ENCODE results near the gene MAP2K2. TPM values are rescaled to one million over a fixed set of nuclear protein-coding genes. Genes with fewer than 3 reads are reported as not detected.

MAP2K2 gene
- polyA plus RNA-seq, 4 donors: 92.8 to 140 (median 98.7) TPM

- DNase-seq (ENCODE audit: low read depth in 4 of 4, low spot score in 3 of 4): no peak
Measured at GRCh38 chr19:4046946-4047683, 76.8 kb downstream of the MAP2K2 start.

- DNase-seq (ENCODE audit: low read depth in 4 of 4, low spot score in 3 of 4): no peak
Measured at GRCh38 chr19:4046362-4046691, 77.6 kb downstream of the MAP2K2 start.

GRCh38 chr19:4045597-4046361, 78.1 kb downstream of the MAP2K2 start:
- no peak for DNase-seq (ENCODE audit: low read depth in 4 of 4, low spot score in 3 of 4)

- no peak for DNase-seq (ENCODE audit: low read depth in 4 of 4, low spot score in 3 of 4)
Measured at GRCh38 chr19:4044990-4045465, 78.9 kb downstream of the MAP2K2 start.

- no peak for DNase-seq (ENCODE audit: low read depth in 4 of 4, low spot score in 3 of 4)
Measured at GRCh38 chr19:4043966-4044715, 79.8 kb downstream of the MAP2K2 start.

GRCh38 chr19:4043401-4043800, 80.5 kb downstream of the MAP2K2 start:
- no peak for DNase-seq (ENCODE audit: low read depth in 4 of 4, low spot score in 3 of 4)

- DNase-seq (ENCODE audit: low read depth in 4 of 4, low spot score in 3 of 4): no peak
Measured at GRCh38 chr19:4042731-4043082, 81.2 kb downstream of the MAP2K2 start.

GRCh38 chr19:4042064-4042730, 81.7 kb downstream of the MAP2K2 start:
- no peak for DNase-seq (ENCODE audit: low read depth in 4 of 4, low spot score in 3 of 4)

Other genes starting within 250 kb of the MAP2K2 start
- gene ATCAY, start 243.4 kb downstream of the MAP2K2 start, polyA plus RNA-seq (ENCODE audit: insufficient read length in 4 of 4): under 1 TPM; 0.30 to 0.76 (median 0.47) TPM
- under 1 TPM in 1 of 4 donors, not detected in 3; 0.37 TPM for gene NMRK2, start 191.1 kb downstream of the MAP2K2 start, polyA plus RNA-seq (ENCODE audit: insufficient read length in 4 of 4)
- gene DAPK3, start 153.0 kb downstream of the MAP2K2 start, polyA plus RNA-seq (ENCODE audit: insufficient read length in 4 of 4): 10 to 100 TPM; 36.6 to 48.0 (median 40.4) TPM
- 1,000 to 10,000 TPM; 1,527 to 1,864 (median 1,619) TPM for gene EEF2, start 138.7 kb downstream of the MAP2K2 start, polyA plus RNA-seq (ENCODE audit: insufficient read length in 4 of 4)
- gene PIAS4, start 116.4 kb downstream of the MAP2K2 start, polyA plus RNA-seq (ENCODE audit: insufficient read length in 4 of 4): 10 to 100 TPM; 25.4 to 37.8 (median 34.0) TPM
- gene ZBTB7A, start 57.2 kb downstream of the MAP2K2 start, polyA plus RNA-seq (ENCODE audit: insufficient read length in 4 of 4): 10 to 100 TPM in 1 of 4 donors, 1 to 10 TPM in 3; 7.3 to 14.7 (median 8.5) TPM
- 1 to 10 TPM in 2 of 4 donors, under 1 TPM in 2; 0.37 to 1.2 (median 0.79) TPM for gene CREB3L3, start 29.5 kb upstream of the MAP2K2 start, polyA plus RNA-seq (ENCODE audit: insufficient read length in 4 of 4)
- gene SIRT6, start 58.4 kb upstream of the MAP2K2 start, polyA plus RNA-seq (ENCODE audit: insufficient read length in 4 of 4): 10 to 100 TPM; 13.9 to 25.3 (median 17.9) TPM
- gene ANKRD24, start 58.6 kb upstream of the MAP2K2 start, polyA plus RNA-seq (ENCODE audit: insufficient read length in 4 of 4): 1 to 10 TPM in 3 of 4 donors, under 1 TPM in 1; 0.83 to 2.0 (median 1.4) TPM
- under 1 TPM; 0.22 to 0.72 (median 0.36) TPM for gene EBI3, start 105.4 kb upstream of the MAP2K2 start, polyA plus RNA-seq (ENCODE audit: insufficient read length in 4 of 4)
- 10 to 100 TPM; 16.9 to 23.9 (median 20.1) TPM for gene YJU2, start 123.0 kb upstream of the MAP2K2 start, polyA plus RNA-seq (ENCODE audit: insufficient read length in 4 of 4)
- 1 to 10 TPM; 1.8 to 5.7 (median 3.1) TPM for gene SHD, start 155.1 kb upstream of the MAP2K2 start, polyA plus RNA-seq (ENCODE audit: insufficient read length in 4 of 4)
- under 1 TPM in 3 of 4 donors, not detected in 1; 0.21 to 0.56 (median 0.43) TPM for gene TMIGD2, start 178.3 kb upstream of the MAP2K2 start, polyA plus RNA-seq (ENCODE audit: insufficient read length in 4 of 4)
- 1 to 10 TPM; 2.8 to 8.8 (median 5.4) TPM for gene FSD1, start 180.5 kb upstream of the MAP2K2 start, polyA plus RNA-seq (ENCODE audit: insufficient read length in 4 of 4)
- gene STAP2, start 214.7 kb upstream of the MAP2K2 start, polyA plus RNA-seq (ENCODE audit: insufficient read length in 4 of 4): 10 to 100 TPM; 12.5 to 40.1 (median 18.0) TPM
- 10 to 100 TPM; 14.1 to 30.4 (median 20.5) TPM for gene MPND, start 219.4 kb upstream of the MAP2K2 start, polyA plus RNA-seq (ENCODE audit: insufficient read length in 4 of 4)